Body of pancreas (tissue), 4 donors: ENCODE results near the gene SLC24A4.

Experiments
- CTCF ChIP-seq, 7 experiments: fragments of 450-650 bp in 4 of 7; fragments of 200-600 bp in 3 of 7; sonication (generic) in 3 of 7; IDR thresholded peaks; one replicate each; pipeline ENCODE4 v1.5.1; 2016 to 2019; ENCODE audit warnings: antibody characterized with exemption in 7 of 7
- POLR2A ChIP-seq, 3 donors: fragments of 450-650 bp; IDR thresholded peaks; one replicate each; pipeline ENCODE4 v1.6.1; 2016; ENCODE audit warnings: antibody characterized with exemption in 3 of 3, mild to moderate bottlenecking in 2 of 3

- TF ChIP-seq CTCF (IDR thresholded peaks at IDR 0.05): no peak
- TF ChIP-seq POLR2A (IDR thresholded peaks at IDR 0.05): no peak
Measured at GRCh38 chr14:92409043-92409442, 86.1 kb downstream of the SLC24A4 start.
